Measurements from ENCODE around the gene NCOA5.

Gene NCOA5

GRCh38 chr20:46049190-46049589 lies 40.6 kb downstream of the NCOA5 start:
- DNase-seq (ENCODE audit: low read depth, low spot score), result no peak
- H3K27ac ChIP-seq, result no peak overlapping the region

- H3K27ac ChIP-seq, result no peak overlapping the region
- DNase-seq (ENCODE audit: low read depth, low spot score), result no peak
Measured at GRCh38 chr20:46047821-46048220, 41.9 kb downstream of the NCOA5 start.

GRCh38 chr20:46046588-46047310 lies 43.0 kb downstream of the NCOA5 start:
- no peak for DNase-seq (ENCODE audit: low read depth, low spot score)
- no peak overlapping the region for H3K27ac ChIP-seq

GRCh38 chr20:46044896-46045295 lies 44.9 kb downstream of the NCOA5 start:
- DNase-seq (ENCODE audit: low read depth, low spot score), result no peak
- no peak overlapping the region for H3K27ac ChIP-seq

GRCh38 chr20:46043556-46043955 lies 46.2 kb downstream of the NCOA5 start:
- no peak overlapping the region for H3K27ac ChIP-seq
- DNase-seq (ENCODE audit: low read depth, low spot score), result no peak

GRCh38 chr20:46040902-46041535 lies 48.7 kb downstream of the NCOA5 start:
- no peak overlapping the region for H3K27ac ChIP-seq
- DNase-seq (ENCODE audit: low read depth, low spot score), result no peak

- no peak overlapping the region for H3K27ac ChIP-seq
- DNase-seq (ENCODE audit: low read depth, low spot score), result no peak
Measured at GRCh38 chr20:46037036-46037435, 52.7 kb downstream of the NCOA5 start.

- H3K27ac ChIP-seq, result no peak overlapping the region
- no peak for DNase-seq (ENCODE audit: low read depth, low spot score)
Measured at GRCh38 chr20:46036370-46036769, 53.4 kb downstream of the NCOA5 start.

- DNase-seq (ENCODE audit: low read depth, low spot score), result no peak
- no peak overlapping the region for H3K27ac ChIP-seq
Measured at GRCh38 chr20:46035713-46036112, 54.0 kb downstream of the NCOA5 start.

- no peak for DNase-seq (ENCODE audit: low read depth, low spot score)
- no peak overlapping the region for H3K27ac ChIP-seq
Measured at GRCh38 chr20:46035253-46035652, 54.5 kb downstream of the NCOA5 start.

- no peak for DNase-seq (ENCODE audit: low read depth, low spot score)
- no peak overlapping the region for H3K27ac ChIP-seq
Measured at GRCh38 chr20:46034039-46034438, 55.7 kb downstream of the NCOA5 start.

- no peak overlapping the region for H3K27ac ChIP-seq
- DNase-seq (ENCODE audit: low read depth, low spot score), result no peak
Measured at GRCh38 chr20:46031701-46032254, 58.0 kb downstream of the NCOA5 start.

GRCh38 chr20:46031014-46031569 lies 58.7 kb downstream of the NCOA5 start:
- DNase-seq (ENCODE audit: low read depth, low spot score), result no peak
- H3K27ac ChIP-seq, result no peak overlapping the region

GRCh38 chr20:46030284-46031013 lies 59.3 kb downstream of the NCOA5 start:
- no peak overlapping the region for H3K27ac ChIP-seq
- no peak for DNase-seq (ENCODE audit: low read depth, low spot score)

GRCh38 chr20:46028772-46029371 lies 60.9 kb downstream of the NCOA5 start, which contains the start of gene SLC12A5:
Gene SLC12A5 (plus strand): TSS chr20:46029215. CDS start chr20:46029345, 130 bp downstream.
- DNase-seq (ENCODE audit: low read depth, low spot score), result no peak
- no peak within 1 kb of the TSS for H3K27ac ChIP-seq

- H3K27ac ChIP-seq, result no peak overlapping the region
- DNase-seq (ENCODE audit: low read depth, low spot score), result no peak
Measured at GRCh38 chr20:46028110-46028509, 61.7 kb downstream of the NCOA5 start.

GRCh38 chr20:46027245-46027853 lies 62.4 kb downstream of the NCOA5 start:
- no peak for DNase-seq (ENCODE audit: low read depth, low spot score)
- H3K27ac ChIP-seq, result no peak overlapping the region

- DNase-seq (ENCODE audit: low read depth, low spot score), result no peak
- H3K27ac ChIP-seq, result no peak overlapping the region
Measured at GRCh38 chr20:46025376-46025783, 64.4 kb downstream of the NCOA5 start.

- H3K27ac ChIP-seq, result no peak overlapping the region
- DNase-seq (ENCODE audit: low read depth, low spot score), result no peak
Measured at GRCh38 chr20:46023999-46024398, 65.8 kb downstream of the NCOA5 start.

- DNase-seq (ENCODE audit: low read depth, low spot score), result no peak
- H3K27ac ChIP-seq, result no peak overlapping the region
Measured at GRCh38 chr20:46023148-46023484, 66.6 kb downstream of the NCOA5 start.
